Activated CD4-positive, CD25-positive, alpha-beta regulatory T cell treated with anti-CD3 and anti-CD28 coated beads, Interleukin-2, amount 50 U/mL, for 72 hours (primary cell): Measurements from ENCODE around the gene EPB41.
"Not testable (repeated sequence)": the region's sequence is repeated elsewhere in the genome, so short reads cannot be mapped to it uniquely, and the experiment has no call there.

Experiments
- DNase-seq: peaks from one replicate; pipeline ENCODE4 v3.0.0; 2021

EPB41 gene

DNA sequence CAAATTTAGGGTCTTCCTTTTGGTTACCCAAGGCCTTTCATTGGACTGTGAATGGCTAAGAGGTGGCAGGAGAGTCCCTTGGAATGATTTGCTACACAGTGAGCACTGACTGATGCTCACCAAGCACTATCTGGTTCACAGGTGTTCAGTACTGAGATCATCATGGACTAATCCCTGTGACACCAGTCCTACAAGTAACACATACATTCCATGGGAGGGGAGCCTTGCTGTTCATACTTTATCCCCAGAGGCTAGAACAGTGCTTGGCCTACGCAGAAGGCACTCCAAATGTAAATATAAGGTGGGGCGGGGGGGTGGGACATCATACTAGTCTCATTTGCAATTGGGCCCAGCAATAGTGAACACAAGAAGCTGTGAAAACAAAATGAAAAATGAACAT is 229.8 kb downstream of the EPB41 start:
- no peak for DNase-seq

DNA sequence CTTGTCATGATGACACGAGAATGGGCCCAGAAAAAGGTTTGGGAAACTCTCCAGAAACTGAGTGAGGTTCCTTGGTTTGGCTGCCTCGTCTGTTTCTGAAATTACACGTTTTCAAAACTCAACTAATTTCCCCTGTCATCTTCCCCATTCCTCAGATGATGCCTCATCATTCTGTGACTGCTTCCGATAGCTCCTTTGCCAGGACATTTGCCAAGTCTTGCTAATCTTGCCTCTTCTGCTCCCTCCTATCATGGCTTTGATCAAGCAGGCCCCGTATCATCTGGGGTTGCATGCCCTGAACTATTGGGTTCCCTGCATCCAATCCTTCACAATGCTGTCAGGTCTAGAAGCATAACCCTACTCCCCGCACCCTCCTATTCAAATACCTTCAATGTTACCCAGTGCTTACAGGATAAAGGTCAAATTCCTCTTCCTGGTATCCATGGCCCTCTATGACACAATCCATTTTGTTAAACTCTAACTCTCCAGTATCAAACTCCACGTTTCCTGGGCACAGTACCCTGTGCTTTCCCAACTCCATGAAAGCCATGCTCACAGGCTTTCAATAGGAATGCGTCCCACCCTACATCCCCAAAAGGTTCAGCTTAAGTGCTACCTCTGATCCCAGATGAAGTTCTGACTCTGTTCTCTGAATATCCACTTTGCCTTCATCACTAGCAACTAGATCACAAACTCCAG is 231.5 kb downstream of the EPB41 start:
- DNase-seq, result no peak

DNA sequence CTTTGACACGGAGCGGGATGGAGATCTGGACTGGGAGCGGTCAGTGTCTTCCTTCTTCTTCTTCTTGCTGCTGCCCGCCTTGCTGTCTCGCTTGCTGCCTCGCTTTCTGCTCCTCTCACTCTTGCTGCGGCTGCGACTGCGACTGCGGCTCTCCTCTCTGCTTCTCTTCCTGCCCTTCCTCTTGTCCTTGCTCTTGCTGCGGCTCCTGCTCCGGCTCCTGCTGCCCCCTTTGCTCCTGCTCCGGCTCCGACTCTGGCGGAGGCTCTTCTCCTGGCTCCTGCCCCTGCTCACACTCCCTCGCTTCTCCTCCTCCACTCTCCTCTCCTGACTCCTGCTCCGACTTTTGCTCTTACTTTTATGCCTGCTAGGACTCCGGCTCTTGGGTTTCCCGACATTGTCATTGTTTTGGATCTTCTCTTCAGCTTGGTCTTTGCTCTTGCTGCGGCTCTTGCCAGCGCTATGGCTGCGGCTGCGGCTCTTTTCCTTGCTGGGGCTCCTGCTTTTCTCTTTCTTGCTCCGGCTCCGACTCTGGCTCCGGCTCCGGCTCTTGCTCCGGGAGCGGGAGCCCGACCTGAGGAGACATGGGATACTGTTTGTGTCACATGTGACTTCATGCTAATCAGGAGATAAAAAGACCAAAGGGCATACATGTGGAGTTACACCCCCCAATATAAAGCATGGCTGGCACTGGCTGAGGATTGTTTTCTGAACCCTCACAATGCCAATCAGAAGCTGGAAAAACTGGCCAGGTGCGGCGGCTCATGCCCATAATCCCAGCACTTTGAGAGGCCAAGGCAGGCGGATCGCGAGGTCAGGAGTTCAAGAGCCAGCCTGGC is 234.5 kb downstream of the EPB41 start:
- no peak for DNase-seq

DNA sequence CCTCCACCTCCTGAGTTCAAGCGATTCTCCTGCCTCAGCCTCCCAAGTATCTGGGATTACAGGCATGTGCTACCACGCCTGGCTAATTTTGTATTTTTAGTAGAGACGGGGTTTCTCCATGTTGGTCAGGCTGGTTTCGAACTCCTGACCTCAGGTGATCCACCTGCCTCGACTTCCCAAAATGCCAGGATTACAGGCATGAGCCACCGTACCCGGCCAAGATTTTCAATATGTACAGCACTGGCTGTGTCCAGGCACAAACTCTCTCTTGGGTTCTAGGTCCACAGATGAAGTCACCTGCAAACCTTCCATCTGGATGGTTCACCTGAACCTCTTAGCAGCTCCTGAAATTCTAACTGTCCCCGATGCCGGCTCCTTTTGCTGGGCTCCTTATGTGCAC is 236.0 kb downstream of the EPB41 start:
- not testable (repeated sequence) for DNase-seq

DNA sequence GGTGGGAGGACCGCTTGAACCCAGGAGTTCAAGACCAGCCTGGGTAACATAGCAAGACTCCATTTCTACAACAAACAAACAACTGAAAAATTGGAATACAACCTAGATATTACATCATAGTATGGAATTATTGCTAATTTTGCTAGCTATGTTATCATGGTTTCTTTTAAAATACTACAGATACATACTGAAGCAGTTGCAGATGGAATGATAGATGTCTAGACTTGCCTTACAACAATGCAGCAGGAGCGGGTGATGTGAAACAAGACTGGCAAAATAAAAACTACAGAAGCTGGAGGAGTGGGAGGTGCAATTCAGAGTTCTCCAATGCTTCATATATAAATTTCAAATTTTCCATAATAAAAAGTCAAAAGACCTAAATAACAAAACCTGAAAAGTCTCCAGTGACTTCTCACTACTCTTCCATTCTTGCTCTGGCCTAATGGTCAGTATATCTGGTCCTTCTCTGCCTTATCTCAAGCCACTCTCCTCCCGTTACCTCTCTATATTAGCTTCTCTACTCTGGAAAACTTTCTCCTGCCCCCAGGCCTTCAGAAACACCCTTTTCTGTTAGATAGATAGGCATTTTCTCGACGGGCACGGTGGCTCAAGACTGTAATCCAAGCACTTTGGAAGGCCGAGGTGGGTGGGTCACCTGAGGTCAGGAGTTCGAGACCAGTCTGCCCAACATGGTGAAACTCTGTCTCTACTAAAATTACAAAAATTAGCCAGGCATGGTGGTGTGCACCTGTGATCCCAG is 237.9 kb downstream of the EPB41 start:
- DNase-seq, result no peak

DNA sequence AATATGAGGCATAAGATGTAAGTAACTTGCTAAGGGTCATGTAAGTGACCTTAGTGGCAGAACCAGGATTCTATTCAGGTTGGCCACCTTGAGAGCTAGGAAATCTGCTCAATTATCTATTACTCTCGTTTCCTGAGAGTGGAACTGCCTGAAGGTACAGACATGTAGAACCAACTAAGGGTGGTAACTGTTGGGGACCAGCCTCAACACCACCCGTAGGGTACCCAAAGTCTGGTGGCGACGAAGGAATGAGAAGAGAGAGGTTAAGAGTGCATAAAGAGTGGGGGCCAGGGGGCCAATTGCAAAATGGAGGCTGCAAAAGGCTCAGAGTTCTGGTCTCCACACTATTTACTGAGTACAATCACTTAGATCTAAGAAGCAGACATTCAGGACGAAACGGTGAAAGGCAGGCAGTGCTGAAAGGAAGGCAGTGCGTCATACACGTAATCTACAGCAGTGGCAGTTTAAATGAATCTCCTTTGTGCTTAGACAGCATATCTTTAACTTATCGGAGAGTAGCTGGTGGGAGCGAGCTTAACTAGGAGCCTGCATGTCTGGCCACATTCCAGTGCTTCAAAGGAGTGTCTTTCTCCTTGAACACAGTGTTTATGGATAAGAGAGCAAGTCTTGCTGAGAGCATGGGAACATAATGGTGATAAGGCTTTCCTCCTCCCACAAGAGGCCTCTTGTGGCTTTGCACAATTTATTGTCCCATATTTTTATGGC is 242.3 kb downstream of the EPB41 start:
- DNase-seq, result no peak

DNA sequence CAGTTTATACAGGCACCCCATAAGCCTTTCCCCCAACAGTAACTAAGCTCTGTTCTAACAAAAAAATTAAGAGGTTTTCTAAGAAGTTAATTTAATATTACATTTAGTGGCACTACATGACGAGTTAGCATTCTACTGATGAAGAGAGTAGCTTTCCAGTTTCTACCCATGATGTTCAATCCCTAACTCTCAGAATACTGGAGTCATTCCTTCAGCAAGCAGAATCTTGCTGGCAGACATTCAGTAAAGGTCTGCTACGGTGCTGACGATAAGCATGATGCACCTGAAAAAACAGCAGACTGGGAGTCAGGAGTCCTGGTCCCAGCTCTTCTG is 242.9 kb downstream of the EPB41 start:
- DNase-seq, result no peak

DNA sequence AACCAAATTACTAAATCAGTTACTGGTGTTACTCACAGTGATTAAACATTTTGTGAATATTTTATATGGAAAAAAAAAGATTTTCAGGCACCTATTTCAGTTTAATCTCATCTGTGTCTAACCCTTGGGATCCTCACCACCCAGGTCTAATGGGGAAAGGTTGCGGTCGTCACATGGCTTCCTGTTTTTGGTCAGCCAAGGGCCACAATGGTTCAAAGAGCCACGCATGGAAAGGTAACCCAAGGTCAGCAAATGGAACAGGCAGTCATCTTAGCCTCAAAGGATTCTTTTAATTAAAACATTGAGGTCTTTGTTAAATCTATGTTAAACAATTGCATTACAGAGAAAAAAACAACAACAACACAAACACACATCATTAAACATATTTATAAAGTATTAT is 245.4 kb downstream of the EPB41 start:
- no peak for DNase-seq

DNA sequence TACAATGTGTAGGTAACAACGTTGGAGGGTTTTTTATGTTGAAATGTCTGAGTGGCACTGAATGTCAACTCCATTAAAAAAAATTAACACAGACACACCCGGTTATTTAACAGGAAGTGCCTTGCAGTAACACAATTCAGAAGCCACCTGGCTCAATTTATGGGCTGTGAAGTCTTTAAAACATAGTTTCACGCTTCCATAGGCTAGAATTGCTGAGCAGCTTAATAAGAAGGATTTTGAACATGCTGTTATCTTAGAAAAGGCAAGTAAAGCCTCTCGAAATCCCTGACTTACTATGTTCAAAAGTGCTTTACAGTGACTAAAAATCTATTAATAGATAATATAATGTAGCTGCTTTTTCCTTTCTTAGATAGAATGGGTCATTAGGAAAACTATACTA is 247.7 kb downstream of the EPB41 start:
- no peak for DNase-seq

DNA sequence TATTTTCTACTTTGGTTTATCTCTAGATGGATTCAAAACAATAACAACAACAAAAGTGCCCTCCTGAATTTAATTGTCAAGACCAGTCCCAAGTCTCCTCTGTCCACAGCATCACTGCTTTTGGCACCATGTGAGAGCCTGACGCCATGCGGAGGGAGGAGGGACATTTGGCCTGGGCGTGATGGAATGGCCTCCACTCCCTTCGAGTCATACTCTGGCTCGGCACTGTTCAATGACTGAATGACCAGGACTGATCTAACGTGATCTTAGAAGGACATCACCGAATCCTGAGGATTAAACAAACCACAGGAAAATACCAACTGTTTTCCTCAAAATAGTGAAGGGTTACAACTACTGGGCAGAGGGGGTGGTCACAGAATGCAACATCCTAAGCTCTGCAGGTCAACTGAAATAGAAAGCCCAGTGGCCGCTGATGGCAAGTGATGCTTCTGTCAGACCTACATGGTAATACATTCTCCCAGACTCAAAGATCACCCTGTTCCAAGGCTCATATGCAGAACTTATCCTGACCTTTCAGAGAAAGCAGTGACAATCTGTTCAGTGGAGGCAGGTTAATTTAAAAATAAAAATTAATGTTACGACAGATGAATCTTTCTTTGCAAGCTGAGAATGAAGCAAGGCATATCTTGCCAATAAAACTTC is 248.2 kb downstream of the EPB41 start:
- no peak for DNase-seq

DNA sequence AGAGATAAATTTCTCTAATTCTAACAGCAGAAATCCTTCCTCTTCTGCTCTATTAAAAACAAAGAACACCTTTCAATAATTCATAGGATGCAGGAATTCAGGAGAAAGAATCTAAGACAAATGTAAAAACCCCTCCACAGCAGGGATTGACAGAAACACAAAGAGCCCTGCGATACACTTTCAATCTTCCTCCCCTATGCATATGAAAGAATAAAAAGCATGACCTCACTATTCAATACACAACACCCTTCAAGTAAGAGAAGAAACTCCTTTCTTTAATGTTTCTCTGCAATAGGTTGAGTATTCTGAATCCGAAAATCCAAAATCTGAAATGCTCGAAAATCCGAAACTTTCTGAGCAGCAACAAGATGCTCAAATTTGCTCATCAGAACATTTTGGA is 250.2 kb downstream of the EPB41 start:
- DNase-seq, result no peak

DNA sequence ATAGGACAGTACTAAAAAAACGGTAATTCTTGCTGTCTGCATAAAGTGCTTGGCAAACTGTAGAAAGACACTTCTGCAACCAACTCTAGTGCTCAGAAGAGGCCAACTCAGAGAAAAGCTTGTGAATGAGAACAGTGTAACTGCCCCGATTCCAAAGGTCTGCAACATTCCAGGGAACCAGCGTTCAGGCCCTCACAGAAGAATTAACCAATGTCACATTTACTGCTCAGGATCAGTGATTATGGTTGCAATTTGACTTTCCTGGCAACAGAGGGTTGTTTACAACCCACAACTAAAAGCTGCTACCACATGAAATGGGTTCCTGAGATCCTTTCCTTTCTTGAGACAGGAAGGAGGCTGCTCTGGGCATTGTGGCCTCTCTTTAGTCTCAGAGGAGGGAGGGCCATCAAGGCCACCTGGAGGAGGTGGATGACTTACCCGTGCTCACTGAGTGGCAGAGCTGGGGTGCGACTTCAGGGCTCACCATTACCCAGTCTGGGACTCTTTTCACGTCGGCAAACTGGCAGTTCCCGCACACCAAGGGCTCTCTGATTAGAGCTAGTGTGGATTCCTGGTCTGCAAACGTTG is 252.0 kb downstream of the EPB41 start:
- no peak for DNase-seq

DNA sequence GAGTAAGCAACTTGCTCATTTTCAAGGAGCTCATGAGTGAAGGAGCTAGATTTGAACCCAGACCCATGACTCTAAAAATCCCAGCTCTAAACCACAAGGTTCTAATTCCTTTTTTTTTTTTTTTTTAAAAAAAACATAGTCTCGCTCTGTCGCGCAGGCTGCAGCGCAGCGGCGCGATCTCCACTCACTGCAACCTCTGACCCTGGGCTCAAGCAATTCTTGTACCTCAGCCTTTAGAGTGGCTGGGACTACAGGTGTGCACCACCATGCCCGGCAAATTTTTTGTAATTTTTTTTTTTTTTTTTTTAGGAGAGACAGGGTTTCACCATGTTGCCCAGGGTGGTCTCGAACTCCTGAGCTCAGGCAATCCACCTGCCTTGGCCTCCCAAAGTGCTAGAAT is 253.5 kb downstream of the EPB41 start:
- no peak for DNase-seq
